ENCODE measurements around the gene RRM2. TPM values are rescaled to one million over a fixed set of nuclear protein-coding genes. Genes with fewer than 3 reads are reported as not detected.

Gene RRM2
- total and polyA plus RNA-seq, 4 donors = 0.23 to 4.6 (median 3.1) TPM

DNA sequence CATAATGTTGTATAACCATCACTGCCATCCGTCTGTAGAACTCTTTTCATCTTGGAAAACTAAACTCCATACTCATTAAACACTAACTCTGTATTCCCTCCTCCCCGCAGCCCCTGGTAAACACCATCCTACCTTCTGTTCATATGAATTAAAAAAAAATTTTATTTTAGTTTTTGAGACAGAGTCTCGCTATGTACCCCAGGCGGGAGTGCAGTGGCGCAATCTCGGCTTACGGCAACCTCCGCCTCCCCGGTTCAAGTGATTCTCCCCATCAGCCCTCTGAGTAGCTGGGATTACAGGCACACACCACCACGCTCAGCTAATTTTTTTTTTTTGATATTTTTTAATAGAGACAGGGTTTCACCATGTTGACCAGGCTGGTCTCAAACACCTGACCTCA, 52.9 kb downstream of the RRM2 start:
- Histone ChIP-seq H3K4me1 (ENCODE audit: control insufficient read depth in 1 of 2, insufficient read depth in 2 of 2, low read length in 2 of 2) (no peaks in the 10 kb centered on the region), H3K27me3 (ENCODE audit: control insufficient read depth in 1 of 2, insufficient read depth in 2 of 2, low read length in 1 of 2) (no peaks in the 10 kb centered on the region), H3K4me3 (ENCODE audit: low read length in 2 of 2) (no peak overlapping the region), H3K27ac (ENCODE audit: low read depth in 1 of 2, low read length in 2 of 2) (no peak overlapping the region), H3K36me3 (ENCODE audit: control insufficient read depth in 1 of 2, insufficient read depth in 2 of 2, low read length in 1 of 2) (no peaks in the 10 kb centered on the region), H3K9me3 (ENCODE audit: control insufficient read depth, low read length) (no peaks in the 10 kb centered on the region)
- intact Hi-C loops (cut with DNase I) = no loop called here
- 97% methylated on average over 10 of the region's 10 CpGs for WGBS, 2 donors
- DNase-seq (no peak), ATAC-seq (ENCODE audit: low FRiP score) (no peak)

DNA sequence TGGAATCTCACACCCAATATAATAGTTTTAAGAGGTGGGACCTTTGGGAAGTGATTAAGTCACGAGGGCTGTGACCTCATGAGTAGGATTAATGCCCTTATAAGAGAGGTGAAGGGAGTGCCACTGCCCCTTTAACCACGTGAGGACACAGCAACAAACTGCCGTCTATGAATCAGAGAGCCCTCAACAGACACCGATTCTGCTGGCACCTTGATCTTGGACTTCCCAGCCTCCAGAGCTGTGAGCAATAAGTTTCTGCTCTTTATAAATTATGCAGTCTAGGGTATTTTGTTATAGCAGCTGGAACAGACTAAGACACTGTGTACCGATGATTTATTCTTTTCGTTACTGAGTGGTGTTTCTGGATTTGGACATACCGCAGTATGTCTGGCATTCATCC, 56.2 kb downstream of the RRM2 start:
- Histone ChIP-seq H3K4me1 (ENCODE audit: control insufficient read depth in 1 of 2, insufficient read depth in 2 of 2, low read length in 2 of 2) (no peaks in the 10 kb centered on the region), H3K4me3 (ENCODE audit: low read length in 2 of 2) (no peak overlapping the region), H3K36me3 (ENCODE audit: control insufficient read depth in 1 of 2, insufficient read depth in 2 of 2, low read length in 1 of 2) (no peaks in the 10 kb centered on the region), H3K27ac (ENCODE audit: low read depth in 1 of 2, low read length in 2 of 2) (no peak overlapping the region), H3K27me3 (ENCODE audit: control insufficient read depth in 1 of 2, insufficient read depth in 2 of 2, low read length in 1 of 2) (no peaks in the 10 kb centered on the region), H3K9me3 (ENCODE audit: control insufficient read depth, low read length) (no peaks in the 10 kb centered on the region)
- DNase-seq = no peak
- WGBS, 2 donors = 96 to 98% methylated on average over 7 of the region's 7 CpGs
- intact Hi-C loops (cut with DNase I) = no loop called here
- no peak for ATAC-seq (ENCODE audit: low FRiP score)

DNA sequence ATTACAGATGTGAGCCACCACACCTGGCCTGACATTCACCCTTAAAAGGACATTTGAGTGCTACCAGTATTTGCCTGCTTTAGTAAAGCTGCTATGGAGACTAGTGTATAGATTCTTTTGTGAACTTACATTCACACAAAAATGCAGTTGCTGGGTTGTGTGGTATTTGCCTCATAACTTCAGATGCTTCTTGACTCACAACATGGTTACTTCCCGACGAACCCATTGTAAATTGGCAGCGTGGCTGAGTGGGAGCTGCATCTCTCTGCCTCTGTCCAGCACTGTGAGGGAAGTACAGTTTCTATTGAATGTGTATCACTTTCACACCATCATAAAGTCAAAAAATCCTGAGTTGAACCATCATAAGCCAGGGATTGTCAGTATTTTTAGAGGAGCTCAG, 56.9 kb downstream of the RRM2 start:
- DNase-seq (no peak), ATAC-seq (ENCODE audit: low FRiP score) (no peak)
- no peak overlapping the region for H3K27ac ChIP-seq (ENCODE audit: low read depth in 1 of 2, low read length in 2 of 2)
- H3K27me3 ChIP-seq (ENCODE audit: control insufficient read depth in 1 of 2, insufficient read depth in 2 of 2, low read length in 1 of 2) = no peaks in the 10 kb centered on the region
- H3K9me3 ChIP-seq (ENCODE audit: control insufficient read depth, low read length) = no peaks in the 10 kb centered on the region
- H3K4me3 ChIP-seq (ENCODE audit: low read length in 2 of 2) = no peak overlapping the region
- no peaks in the 10 kb centered on the region for H3K36me3 ChIP-seq (ENCODE audit: control insufficient read depth in 1 of 2, insufficient read depth in 2 of 2, low read length in 1 of 2)
- H3K4me1 ChIP-seq (ENCODE audit: control insufficient read depth in 1 of 2, insufficient read depth in 2 of 2, low read length in 2 of 2) = no peaks in the 10 kb centered on the region
- intact Hi-C loops (cut with DNase I) = no loop called here
- 88 to 91% methylated on average over 3 of the region's 3 CpGs for WGBS, 2 donors

DNA sequence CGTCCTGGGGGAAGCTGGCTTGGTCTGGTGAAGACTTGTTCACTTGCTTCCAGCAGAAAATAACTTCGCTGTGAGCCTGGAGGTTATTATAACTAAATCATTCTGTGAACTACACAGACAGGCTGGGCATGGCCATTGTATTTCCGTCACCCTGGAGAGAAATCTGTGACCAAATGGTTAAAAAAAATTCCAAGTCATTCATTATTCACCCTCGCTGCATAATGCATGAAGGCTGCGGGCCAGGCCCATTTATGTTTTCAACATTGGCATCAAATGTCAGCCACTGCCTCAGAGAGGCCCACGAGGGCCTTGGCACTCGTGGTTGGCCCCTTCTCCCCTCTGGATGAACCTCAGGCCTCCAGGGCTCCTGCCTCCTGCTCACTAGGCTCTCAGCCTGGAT, 57.7 kb downstream of the RRM2 start:
- H3K4me3 ChIP-seq (ENCODE audit: low read length in 2 of 2) = no peak overlapping the region
- ATAC-seq (ENCODE audit: low FRiP score) (no peak), DNase-seq (no peak)
- H3K9me3 ChIP-seq (ENCODE audit: control insufficient read depth, low read length) = no peaks in the 10 kb centered on the region
- intact Hi-C loops (cut with DNase I) = no loop called here
- 82 to 83% methylated on average over 7 of the region's 7 CpGs for WGBS, 2 donors
- H3K36me3 ChIP-seq (ENCODE audit: control insufficient read depth in 1 of 2, insufficient read depth in 2 of 2, low read length in 1 of 2) = no peaks in the 10 kb centered on the region
- no peaks in the 10 kb centered on the region for H3K4me1 ChIP-seq (ENCODE audit: control insufficient read depth in 1 of 2, insufficient read depth in 2 of 2, low read length in 2 of 2)
- no peak overlapping the region for H3K27ac ChIP-seq (ENCODE audit: low read depth in 1 of 2, low read length in 2 of 2)
- no peaks in the 10 kb centered on the region for H3K27me3 ChIP-seq (ENCODE audit: control insufficient read depth in 1 of 2, insufficient read depth in 2 of 2, low read length in 1 of 2)

Other genes starting within 250 kb of the RRM2 start
- 1 to 10 TPM; 1.6 to 2.5 TPM for gene GRHL1, start 171.0 kb upstream of the RRM2 start, total RNA-seq
- gene GRHL1, start 171.0 kb upstream of the RRM2 start, polyA plus RNA-seq = under 1 TPM; 0.15 to 0.25 TPM
- 10 to 100 TPM; 30.7 to 33.6 TPM for gene KLF11, start 79.2 kb upstream of the RRM2 start, total RNA-seq
- gene KLF11, start 79.2 kb upstream of the RRM2 start, polyA plus RNA-seq = 10 to 100 TPM in 1 of 2 donors, 1 to 10 TPM in 1; 7.8 to 10.2 TPM
- 10 to 100 TPM; 11.4 to 13.9 TPM for gene CYS1, start 42.3 kb upstream of the RRM2 start, total RNA-seq
- 10 to 100 TPM; 14.7 to 16.4 TPM for gene CYS1, start 42.3 kb upstream of the RRM2 start, polyA plus RNA-seq
- 10 to 100 TPM; 21.4 to 28.1 TPM for gene HPCAL1, start 180.2 kb downstream of the RRM2 start, total RNA-seq
- gene HPCAL1, start 180.2 kb downstream of the RRM2 start, polyA plus RNA-seq = 10 to 100 TPM; 22.4 to 39.9 TPM